Central memory CD8-positive, alpha-beta T cell (primary cell): ENCODE measurements around the gene HERC2.

ENCODE experiments used
- ATAC-seq: fragments of 150-1000 bp; cut with Tn5 transposase; replicated peaks from 2 replicates; pipeline ENCODE4 v1.10.0; 2022; ENCODE audit warnings: mild to moderate bottlenecking, moderate FRiP score, moderate number of reproducible peaks; ENCODE audit not compliant: poor library complexity, severe bottlenecking; ENCODE audit errors: extremely low read depth
- DNase-seq, 2 donors: peaks; one replicate each; pipeline ENCODE4 v3.0.0; 2021; ENCODE audit warnings: low spot score in 2 of 2
- H3K27ac Mint-ChIP-seq: one replicate; pipeline ENCODE4 v1.8.0; 2022; ENCODE audit warnings: low read depth, mild to moderate bottlenecking, moderate library complexity, mixed read lengths
- H3K27me3 Mint-ChIP-seq: one replicate; pipeline ENCODE4 v1.8.0; 2022; ENCODE audit warnings: mixed read lengths
- H3K36me3 Mint-ChIP-seq: one replicate; pipeline ENCODE4 v1.8.0; 2022; ENCODE audit warnings: mild to moderate bottlenecking, moderate library complexity, mixed read lengths; ENCODE audit not compliant: insufficient read depth
- H3K4me1 Mint-ChIP-seq: one replicate; pipeline ENCODE4 v1.8.0; 2022; ENCODE audit warnings: mixed read lengths
- H3K4me3 Mint-ChIP-seq: one replicate; pipeline ENCODE4 v1.8.0; 2022; ENCODE audit warnings: mild to moderate bottlenecking, moderate library complexity, mixed read lengths
- H3K9me3 Mint-ChIP-seq: one replicate; pipeline ENCODE4 v1.8.0; 2022; ENCODE audit warnings: mixed read lengths

The HERC2 gene

GRCh38 chr15:28116521-28117431 lies 205.2 kb downstream of the HERC2 start:
- H3K36me3 Mint-ChIP-seq, result peaks cover 35% of the 10 kb centered on the region

DNA sequence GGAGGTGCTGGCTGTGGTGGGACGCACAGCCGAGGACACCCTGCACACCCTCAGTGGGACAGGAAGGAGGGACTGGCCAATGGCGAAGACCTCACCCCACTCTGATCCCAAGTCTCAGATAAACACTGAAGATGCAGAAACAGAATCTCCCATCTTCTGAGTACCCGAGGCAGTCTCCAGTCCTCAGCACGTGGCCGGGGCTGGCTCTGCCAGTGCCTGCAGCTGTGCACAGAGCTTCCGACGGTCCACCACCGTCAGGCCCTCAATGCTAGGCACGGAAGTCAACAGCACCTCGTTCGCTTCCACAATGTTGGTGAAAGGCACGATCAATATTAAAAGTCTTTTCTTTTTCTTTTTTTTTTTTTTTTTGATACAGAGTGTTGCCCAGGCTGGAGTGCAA lies 206.1 kb downstream of the HERC2 start:
- ATAC-seq, result no peak
- no peak overlapping the region for H3K4me3 Mint-ChIP-seq
- DNase-seq, result no peak
- no peak overlapping the region for H3K27ac Mint-ChIP-seq
- H3K36me3 Mint-ChIP-seq, result peaks cover 39% of the 10 kb centered on the region
- no peaks in the 10 kb centered on the region for H3K4me1 Mint-ChIP-seq
- H3K27me3 Mint-ChIP-seq, result no peaks in the 10 kb centered on the region
- no peaks in the 10 kb centered on the region for H3K9me3 Mint-ChIP-seq

More at GRCh38 chr15:28116521-28117431, 205.2 kb downstream of the HERC2 start:
- DNase-seq (no peak), ATAC-seq (no peak)
- Mint-ChIP-seq H3K9me3 (no peaks in the 10 kb centered on the region), H3K27ac (no peak overlapping the region), H3K4me1 (no peaks in the 10 kb centered on the region), H3K4me3 (no peak overlapping the region), H3K27me3 (no peaks in the 10 kb centered on the region)

GRCh38 chr15:28114721-28115622 lies 207.0 kb downstream of the HERC2 start:
- Mint-ChIP-seq H3K9me3 (no peaks in the 10 kb centered on the region), H3K27ac (no peak overlapping the region), H3K4me1 (no peaks in the 10 kb centered on the region), H3K4me3 (no peak overlapping the region), H3K27me3 (no peaks in the 10 kb centered on the region), H3K36me3 (peaks cover 39% of the 10 kb centered on the region)
- DNase-seq, result no peak
- ATAC-seq, result no peak

- DNase-seq (no peak), ATAC-seq (no peak)
- H3K4me3 Mint-ChIP-seq, result no peak overlapping the region
- H3K27ac Mint-ChIP-seq, result no peak overlapping the region
- no peaks in the 10 kb centered on the region for H3K27me3 Mint-ChIP-seq
- H3K9me3 Mint-ChIP-seq, result no peaks in the 10 kb centered on the region
- H3K4me1 Mint-ChIP-seq, result peaks cover 6% of the 10 kb centered on the region
- H3K36me3 Mint-ChIP-seq, result peaks cover 33% of the 10 kb centered on the region
Measured at GRCh38 chr15:28114114-28114455, 207.9 kb downstream of the HERC2 start.

GRCh38 chr15:28113394-28114113 lies 208.4 kb downstream of the HERC2 start:
- DNase-seq (no peak), ATAC-seq (no peak)
- H3K4me3 Mint-ChIP-seq, result no peak overlapping the region
- H3K9me3 Mint-ChIP-seq, result no peaks in the 10 kb centered on the region
- no peaks in the 10 kb centered on the region for H3K27me3 Mint-ChIP-seq
- H3K36me3 Mint-ChIP-seq, result peaks cover 31% of the 10 kb centered on the region
- H3K27ac Mint-ChIP-seq, result no peak overlapping the region
- peaks cover 6% of the 10 kb centered on the region for H3K4me1 Mint-ChIP-seq

DNA sequence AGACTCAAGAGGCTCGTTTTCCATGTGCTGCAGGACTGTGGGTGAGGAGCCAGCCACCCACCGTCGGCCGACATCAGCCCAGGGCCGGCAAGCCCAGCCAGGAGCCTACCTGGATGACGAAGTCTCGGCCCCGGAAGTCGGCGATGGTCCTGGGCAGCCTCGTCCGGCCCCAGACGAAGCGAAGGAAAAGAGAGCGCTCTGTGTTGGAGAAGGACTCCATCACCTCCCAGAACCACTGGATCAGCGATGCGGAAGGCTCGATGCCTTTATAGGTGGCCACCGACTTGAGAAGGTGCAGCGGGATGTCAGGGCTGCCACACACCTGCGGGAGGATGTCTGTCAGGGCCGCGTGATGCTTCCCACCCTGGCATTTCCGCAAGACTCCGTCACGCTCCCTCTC lies 209.0 kb downstream of the HERC2 start:
- H3K4me3 Mint-ChIP-seq, result no peak overlapping the region
- no peak overlapping the region for H3K27ac Mint-ChIP-seq
- DNase-seq (no peak), ATAC-seq (no peak)
- peaks cover 31% of the 10 kb centered on the region for H3K36me3 Mint-ChIP-seq
- H3K9me3 Mint-ChIP-seq, result no peaks in the 10 kb centered on the region
- H3K27me3 Mint-ChIP-seq, result no peaks in the 10 kb centered on the region
- H3K4me1 Mint-ChIP-seq, result peaks cover 6% of the 10 kb centered on the region

GRCh38 chr15:28112101-28112760 lies 209.7 kb downstream of the HERC2 start:
- no peak overlapping the region for H3K27ac Mint-ChIP-seq
- peaks cover 30% of the 10 kb centered on the region for H3K36me3 Mint-ChIP-seq
- peaks cover 6% of the 10 kb centered on the region for H3K4me1 Mint-ChIP-seq

DNA sequence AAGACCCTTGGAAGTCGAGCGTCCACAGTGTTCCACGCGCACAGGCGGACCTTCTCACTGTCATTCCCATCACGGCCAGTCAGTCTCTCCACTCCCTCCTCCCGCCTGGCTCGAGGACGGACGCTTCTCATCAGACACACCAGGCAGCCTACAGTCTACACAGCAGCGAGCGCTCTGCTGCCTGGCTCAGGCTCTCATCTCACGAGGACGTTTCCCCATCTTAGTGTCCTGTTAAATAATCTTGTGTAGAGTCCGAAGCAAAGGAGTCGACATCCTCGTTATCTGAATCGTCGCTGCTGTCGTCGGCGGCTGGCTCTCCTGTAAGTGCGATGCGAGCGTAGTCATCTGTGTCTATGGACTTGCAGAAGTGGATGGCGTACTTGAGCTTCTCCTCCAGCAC lies 210.4 kb downstream of the HERC2 start:
- no peak for DNase-seq
- peaks cover 6% of the 10 kb centered on the region for H3K4me1 Mint-ChIP-seq
- H3K36me3 Mint-ChIP-seq, result peaks cover 32% of the 10 kb centered on the region
- H3K4me3 Mint-ChIP-seq, result no peak overlapping the region
- no peaks in the 10 kb centered on the region for H3K9me3 Mint-ChIP-seq
- H3K27me3 Mint-ChIP-seq, result no peaks in the 10 kb centered on the region
- H3K27ac Mint-ChIP-seq, result no peak overlapping the region
- no peak for ATAC-seq

More at GRCh38 chr15:28112101-28112760, 209.7 kb downstream of the HERC2 start:
- ATAC-seq (no peak), DNase-seq (no peak)
- Mint-ChIP-seq H3K27me3 (no peaks in the 10 kb centered on the region), H3K9me3 (no peaks in the 10 kb centered on the region), H3K4me3 (no peak overlapping the region)

- peaks cover 13% of the 10 kb centered on the region for H3K4me1 Mint-ChIP-seq
- H3K36me3 Mint-ChIP-seq, result peaks cover 25% of the 10 kb centered on the region
- peaks cover 9% of the 10 kb centered on the region for H3K27me3 Mint-ChIP-seq
- H3K27ac Mint-ChIP-seq, result peak overlapping the region; percentile 38
- no peaks in the 10 kb centered on the region for H3K9me3 Mint-ChIP-seq
- no peak for DNase-seq
- no peak overlapping the region for H3K4me3 Mint-ChIP-seq
- no peak for ATAC-seq
Measured at GRCh38 chr15:28110481-28110881, 211.5 kb downstream of the HERC2 start.

- Mint-ChIP-seq H3K4me1 (peaks cover 13% of the 10 kb centered on the region), H3K4me3 (no peak overlapping the region), H3K27me3 (peaks cover 15% of the 10 kb centered on the region), H3K27ac (peak overlapping the region; percentile 42), H3K36me3 (peaks cover 24% of the 10 kb centered on the region), H3K9me3 (no peaks in the 10 kb centered on the region)
- ATAC-seq (peak; percentile 63), DNase-seq (no peak)
Measured at GRCh38 chr15:28109626-28110455, 212.1 kb downstream of the HERC2 start.

GRCh38 chr15:28107904-28108275 lies 214.1 kb downstream of the HERC2 start:
- Mint-ChIP-seq H3K4me3 (peak overlapping the region; percentile 83), H3K9me3 (no peaks in the 10 kb centered on the region), H3K4me1 (peaks cover 13% of the 10 kb centered on the region), H3K27ac (no peak overlapping the region), H3K36me3 (peaks cover 14% of the 10 kb centered on the region), H3K27me3 (peaks cover 19% of the 10 kb centered on the region)
- no peak for DNase-seq
- ATAC-seq, result peak; percentile 42
